HG02571 (cell line): ENCODE data around the gene REG1B.

Experiments
- ATAC-seq: cut with Tn5 transposase; IDR thresholded peaks from one replicate; pipeline ENCODE4 v1.9.1; 2021; ENCODE audit warnings: mild to moderate bottlenecking, moderate library complexity; ENCODE audit not compliant: unreplicated experiment

Gene REG1B

GRCh38 chr2:79087785-79088364 lies at the start of gene REG1B:
Gene REG1B (minus strand): TSS chr2:79087993. CDS start chr2:79087612, 381 bp downstream.
- no peak for ATAC-seq

DNA sequence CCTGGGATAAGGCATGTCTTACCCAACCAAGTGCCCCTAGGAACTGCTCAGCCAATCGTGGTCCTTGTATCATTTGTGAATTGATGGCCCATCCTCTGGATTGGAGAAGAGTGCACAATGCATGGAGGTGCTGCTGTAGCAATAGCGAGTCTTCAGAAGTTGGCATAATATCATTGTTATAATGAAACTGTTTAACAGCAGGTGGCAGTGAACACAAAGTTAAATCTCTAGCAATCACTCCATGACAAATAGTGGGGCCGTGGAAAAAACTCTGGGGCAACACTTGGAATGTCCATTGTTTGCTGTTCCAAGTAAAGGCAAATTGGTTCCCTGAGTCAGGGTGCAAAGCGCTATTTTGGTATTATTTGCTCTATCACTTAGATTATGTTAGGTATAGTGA lies 43.9 kb upstream of the REG1B start:
- no peak for ATAC-seq

DNA sequence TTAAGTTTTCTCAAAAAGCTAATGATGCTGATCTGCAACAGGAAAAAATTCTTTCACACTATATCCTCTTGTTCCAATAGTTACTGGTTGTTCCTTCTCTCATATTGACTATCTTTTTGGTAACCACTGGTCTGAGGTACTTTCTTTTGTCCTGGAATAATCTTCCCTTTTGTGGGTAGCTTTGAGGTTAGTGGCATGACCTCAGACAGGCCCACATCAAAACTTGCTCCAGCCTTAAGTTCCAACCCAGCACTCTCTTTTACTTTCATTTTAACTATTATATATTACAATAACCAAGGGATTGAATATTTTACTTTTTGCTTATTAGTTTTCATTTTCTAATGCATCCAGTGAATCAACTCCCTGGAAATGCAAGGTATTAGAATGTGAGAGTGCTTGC lies 42.0 kb upstream of the REG1B start:
- no peak for ATAC-seq

DNA sequence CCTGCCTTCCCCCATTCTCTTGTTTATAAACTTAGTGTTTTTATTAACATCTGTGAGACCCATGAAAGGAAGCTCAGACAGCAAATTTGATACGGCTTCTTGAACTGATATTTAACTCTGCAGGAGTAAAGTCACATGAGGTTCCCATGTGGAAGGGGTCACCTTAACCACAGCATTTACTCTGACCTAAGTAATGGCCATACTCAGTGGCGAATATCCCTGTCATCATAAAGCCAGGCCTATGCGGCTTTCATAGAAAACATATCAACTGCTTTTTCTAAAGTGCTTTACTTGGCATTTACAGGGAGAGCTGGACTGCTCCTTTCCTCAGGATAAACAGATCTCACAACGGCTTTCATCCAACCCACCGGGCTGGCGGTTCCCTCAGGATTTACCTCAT lies 41.5 kb upstream of the REG1B start:
- ATAC-seq: no peak

DNA sequence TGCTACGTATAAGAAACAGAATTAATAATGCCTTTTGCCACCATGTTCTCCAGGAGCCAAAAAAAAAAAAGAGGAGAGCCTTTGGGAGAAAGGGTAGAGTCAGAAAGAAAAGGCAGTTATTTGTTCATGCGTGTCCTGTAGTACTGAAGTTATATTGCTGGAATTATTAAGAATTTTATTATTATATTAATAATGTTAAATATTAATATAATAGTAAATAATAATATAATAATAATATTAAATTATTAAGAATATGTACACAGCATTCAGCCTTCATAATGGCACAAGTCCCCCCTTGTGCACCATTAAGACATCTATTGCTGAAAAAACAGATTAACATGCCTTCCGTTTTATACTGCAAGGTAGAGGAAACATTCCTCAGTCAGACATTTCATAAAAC lies 40.6 kb upstream of the REG1B start:
- ATAC-seq: no peak

- no peak for ATAC-seq
These were observed 37.9 kb upstream of the REG1B start for GRCh38 chr2:79125721-79125985.

DNA sequence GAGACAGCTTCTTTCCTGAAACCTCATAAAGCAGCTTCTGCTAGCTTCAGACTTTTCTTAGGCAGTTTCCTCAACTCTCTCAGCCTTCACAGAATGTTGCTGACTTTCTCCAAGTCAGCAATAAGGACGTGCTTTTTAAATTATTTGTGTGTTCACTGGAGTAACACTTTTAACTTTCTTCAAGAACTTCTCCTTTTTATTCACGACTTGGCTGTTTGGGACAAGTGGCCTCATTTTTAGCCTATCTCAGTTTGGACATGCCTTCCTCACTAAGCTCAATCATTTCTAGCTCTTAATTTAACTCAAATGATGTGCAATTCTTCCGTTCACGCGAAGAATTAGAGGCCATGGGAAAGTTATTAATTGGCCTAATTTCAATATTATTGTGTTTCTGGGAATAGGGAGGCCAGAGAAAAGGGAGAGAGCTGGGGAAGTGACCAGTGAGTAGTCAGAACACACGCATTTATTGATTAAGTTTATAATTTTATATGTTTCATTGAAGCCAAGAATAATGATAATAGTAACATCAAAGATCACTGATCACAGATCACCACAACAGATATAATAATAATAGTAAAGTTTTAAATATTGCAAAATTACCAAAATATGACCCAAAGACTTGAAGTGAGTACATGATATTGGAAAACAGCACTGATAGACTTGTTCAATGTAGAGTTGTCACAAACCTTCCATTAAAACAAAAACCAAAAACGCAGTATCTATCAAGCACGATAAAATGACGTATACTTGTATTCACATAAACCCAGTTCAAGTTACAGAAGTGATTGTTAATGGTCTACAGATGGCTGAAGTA lies 37.3 kb upstream of the REG1B start:
- no peak for ATAC-seq

DNA sequence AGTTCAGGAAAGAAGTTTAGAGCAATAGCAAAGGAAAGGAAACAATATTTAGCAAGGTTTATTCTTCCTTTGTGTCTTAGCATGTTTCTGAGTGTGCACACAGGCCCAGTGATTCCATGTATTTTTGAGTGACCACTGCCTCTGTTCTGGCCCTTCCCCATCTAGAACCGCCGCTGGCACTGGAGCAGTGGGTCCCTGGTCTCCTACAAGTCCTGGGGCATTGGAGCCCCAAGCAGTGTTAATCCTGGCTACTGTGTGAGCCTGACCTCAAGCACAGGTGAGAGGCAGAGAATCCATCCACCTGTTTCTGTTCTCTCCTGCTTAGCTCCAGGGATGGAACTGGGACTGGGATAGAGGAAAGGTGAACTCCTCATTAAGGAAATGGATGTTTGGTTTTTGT lies 34.9 kb upstream of the REG1B start:
- ATAC-seq: no peak

DNA sequence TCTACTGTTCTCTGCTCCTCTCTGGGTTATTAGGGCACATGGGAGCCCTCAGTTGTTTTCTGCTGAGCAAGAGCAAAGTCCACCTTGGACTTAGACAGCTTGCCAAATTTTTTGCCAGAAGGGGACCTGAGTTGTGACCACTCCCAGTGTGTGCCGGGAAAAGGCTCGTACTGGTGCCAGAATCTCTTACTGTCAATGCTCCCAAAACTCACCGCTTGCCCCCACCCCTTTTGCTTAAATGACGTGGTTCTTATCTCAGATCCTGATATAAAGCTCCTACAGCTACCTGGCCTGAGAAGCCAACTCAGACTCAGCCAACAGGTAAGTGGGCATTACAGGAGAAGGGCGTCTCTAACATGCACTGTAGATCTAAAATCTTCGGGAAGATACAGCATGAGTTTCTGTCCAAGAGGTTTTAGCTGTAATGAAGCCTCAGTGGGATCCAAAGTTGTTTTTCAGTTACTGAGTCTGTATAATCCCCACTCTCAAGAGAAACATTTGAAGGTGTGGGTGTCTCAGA lies 32.5 kb upstream of the REG1B start, which contains the start of gene REG1A:
TSS of gene REG1A (plus strand) at position 295 of the 520 bp plus-strand sequence. CDS start 374 bp downstream, outside the sequence.
- ATAC-seq: no peak

GRCh38 chr2:79116997-79117928 lies 29.5 kb upstream of the REG1B start:
- no peak for ATAC-seq

- no peak for ATAC-seq
These were observed 27.2 kb upstream of the REG1B start for GRCh38 chr2:79114797-79115494.

GRCh38 chr2:79112269-79112668 lies 24.5 kb upstream of the REG1B start:
- ATAC-seq: no peak

GRCh38 chr2:79105259-79105658 lies 17.5 kb upstream of the REG1B start:
- ATAC-seq: no peak

GRCh38 chr2:79103214-79103613 lies 15.4 kb upstream of the REG1B start:
- ATAC-seq: no peak

DNA sequence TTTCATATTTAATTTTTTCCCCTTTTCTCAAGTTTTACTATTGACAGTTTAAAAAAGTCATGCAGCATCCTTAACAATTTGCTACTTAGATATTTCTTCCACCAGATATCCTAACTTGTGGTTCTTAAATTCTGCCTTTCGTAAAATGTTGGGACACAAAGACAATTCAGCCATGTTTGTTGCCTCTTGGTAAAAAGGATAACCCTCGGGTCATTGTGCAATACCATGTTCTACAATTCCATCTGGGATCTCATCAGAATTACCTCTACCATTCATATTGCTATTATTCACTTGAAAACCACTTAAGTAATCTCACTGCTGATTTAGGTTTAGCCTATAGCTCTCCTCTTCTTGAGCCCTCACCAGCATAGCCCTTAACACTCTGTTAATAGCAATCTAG lies 13.2 kb upstream of the REG1B start:
- no peak for ATAC-seq

- no peak for ATAC-seq
These were observed 12.5 kb upstream of the REG1B start for GRCh38 chr2:79100285-79100684.

DNA sequence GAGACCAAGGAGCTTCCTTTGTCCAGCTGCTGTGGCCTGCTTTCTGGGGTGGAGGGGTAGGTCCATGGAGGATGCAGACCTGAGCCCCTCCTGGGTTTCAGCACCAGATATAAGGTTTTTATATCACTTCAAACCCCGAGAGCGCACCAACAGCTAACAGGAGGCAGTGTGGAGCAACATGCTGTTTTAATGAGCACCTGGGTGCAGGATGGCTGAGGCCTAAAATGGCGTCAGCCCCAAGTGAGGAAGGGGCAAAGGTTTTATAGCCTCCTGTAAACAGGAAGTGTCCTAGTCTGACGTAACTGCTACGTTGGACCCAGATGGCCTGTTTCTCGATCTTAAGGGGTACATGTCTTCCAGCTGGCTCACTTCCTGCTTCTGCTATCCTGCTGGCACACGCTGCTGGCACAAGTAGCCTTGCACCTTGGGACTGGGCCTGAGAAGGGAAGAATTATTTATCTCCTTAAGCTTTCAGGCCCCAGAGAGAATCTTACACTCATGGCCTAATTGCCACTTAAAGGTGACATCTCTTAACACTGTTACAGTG lies 11.4 kb upstream of the REG1B start:
- no peak for ATAC-seq

GRCh38 chr2:79097843-79098242 lies 10.1 kb upstream of the REG1B start:
- ATAC-seq: no peak

DNA sequence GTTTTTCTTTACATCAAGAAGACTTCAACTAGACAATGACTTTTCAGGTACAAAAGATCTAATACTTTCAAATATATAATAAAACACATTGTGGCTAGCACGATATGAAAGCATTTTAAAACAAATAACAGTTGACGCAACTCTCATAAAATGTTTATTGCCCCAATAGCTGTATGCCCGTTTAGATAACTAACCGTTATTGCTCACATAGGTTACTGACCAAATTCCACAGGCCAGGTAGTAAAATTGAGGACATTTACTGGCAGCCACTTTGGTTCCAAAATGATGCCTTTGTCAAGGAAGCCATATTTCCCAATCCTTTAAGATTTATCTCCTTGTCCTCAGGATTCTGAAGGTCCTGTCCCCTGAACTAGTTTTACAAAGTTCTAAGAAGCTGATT lies 2.9 kb upstream of the REG1B start:
- no peak for ATAC-seq

DNA sequence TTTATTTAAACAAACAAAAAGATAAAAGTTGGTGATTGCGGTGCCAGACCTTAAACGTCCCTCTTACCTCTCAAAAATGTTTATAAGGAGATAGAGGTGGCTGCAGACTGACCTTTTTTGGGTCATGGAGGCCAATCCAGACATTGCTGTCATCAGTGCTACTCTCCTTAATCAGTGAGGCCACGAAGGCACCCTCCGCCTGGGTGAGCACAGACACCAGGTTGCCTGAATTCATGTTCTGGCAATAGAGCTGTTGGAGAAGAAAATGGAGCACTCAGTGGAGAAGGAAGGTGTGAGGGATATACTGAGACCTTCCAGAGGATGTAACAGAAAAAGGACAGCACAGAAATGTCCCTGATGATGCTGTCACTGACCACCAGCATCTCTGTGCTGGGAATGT lies 1.5 kb downstream of the REG1B start:
- ATAC-seq: no peak

DNA sequence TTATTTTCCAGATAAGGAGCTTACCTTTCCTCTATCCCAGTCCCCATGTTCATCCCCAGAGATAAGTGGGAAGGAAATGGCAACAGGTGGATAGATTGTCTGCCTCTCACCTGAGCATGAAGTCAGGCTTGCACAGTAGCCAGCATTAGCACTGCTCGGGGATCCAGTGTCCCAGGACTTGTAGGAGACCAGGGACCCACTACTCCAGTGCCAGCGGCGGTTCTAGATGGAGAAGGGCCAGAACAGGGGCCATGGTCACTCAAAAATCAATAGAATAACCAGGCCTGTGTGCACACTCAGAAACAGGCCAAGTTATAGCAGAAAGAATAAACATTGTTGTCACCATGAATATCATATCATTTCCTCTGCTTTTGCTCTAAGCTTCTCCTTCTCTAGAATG lies 2.4 kb downstream of the REG1B start:
- ATAC-seq: no peak
